HG02610 (cell line): Measurements from ENCODE around the gene PPP1R15B.
"Not testable (repeated sequence)": the region's sequence is repeated elsewhere in the genome, so short reads cannot be mapped to it uniquely, and the experiment has no call there.

Source experiments
- ATAC-seq: cut with Tn5 transposase; IDR thresholded peaks from one replicate; pipeline ENCODE4 v1.9.1; 2021; ENCODE audit warnings: mild to moderate bottlenecking, moderate library complexity; ENCODE audit not compliant: unreplicated experiment

PPP1R15B gene

DNA sequence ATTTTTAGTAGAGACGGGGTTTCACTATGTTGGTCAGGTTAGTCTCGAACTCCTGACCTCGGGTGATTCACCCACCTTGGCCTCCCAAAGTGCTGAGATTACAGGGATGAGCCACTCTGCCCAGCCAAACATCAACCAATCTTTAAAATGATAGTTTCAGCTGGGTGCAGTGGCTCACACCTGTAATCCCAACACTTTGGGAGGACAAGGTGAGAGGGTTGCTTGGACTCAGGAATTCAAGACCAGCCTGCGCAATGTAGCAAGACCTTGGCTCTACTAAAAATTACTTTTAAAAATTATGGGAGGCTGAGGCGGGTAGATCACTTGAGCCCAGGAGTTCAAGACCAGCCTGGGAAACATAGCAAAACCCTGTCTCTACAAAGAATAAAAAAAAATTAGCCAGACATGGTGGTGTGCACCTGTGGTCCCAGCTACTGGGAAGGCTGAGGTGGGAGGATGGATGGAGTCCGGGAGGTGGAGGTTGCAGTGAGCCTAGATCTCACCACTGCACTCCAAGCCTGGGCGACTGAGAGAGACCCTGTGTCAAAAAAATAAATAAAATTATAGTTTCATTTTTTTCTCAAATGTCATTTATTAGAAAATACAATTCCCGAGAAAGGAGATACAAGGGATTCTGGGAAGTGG lies 10.6 kb upstream of the PPP1R15B start:
- not testable (repeated sequence) for ATAC-seq

GRCh38 chr1:204421441-204421840 lies 9.8 kb upstream of the PPP1R15B start:
- ATAC-seq, result no peak

DNA sequence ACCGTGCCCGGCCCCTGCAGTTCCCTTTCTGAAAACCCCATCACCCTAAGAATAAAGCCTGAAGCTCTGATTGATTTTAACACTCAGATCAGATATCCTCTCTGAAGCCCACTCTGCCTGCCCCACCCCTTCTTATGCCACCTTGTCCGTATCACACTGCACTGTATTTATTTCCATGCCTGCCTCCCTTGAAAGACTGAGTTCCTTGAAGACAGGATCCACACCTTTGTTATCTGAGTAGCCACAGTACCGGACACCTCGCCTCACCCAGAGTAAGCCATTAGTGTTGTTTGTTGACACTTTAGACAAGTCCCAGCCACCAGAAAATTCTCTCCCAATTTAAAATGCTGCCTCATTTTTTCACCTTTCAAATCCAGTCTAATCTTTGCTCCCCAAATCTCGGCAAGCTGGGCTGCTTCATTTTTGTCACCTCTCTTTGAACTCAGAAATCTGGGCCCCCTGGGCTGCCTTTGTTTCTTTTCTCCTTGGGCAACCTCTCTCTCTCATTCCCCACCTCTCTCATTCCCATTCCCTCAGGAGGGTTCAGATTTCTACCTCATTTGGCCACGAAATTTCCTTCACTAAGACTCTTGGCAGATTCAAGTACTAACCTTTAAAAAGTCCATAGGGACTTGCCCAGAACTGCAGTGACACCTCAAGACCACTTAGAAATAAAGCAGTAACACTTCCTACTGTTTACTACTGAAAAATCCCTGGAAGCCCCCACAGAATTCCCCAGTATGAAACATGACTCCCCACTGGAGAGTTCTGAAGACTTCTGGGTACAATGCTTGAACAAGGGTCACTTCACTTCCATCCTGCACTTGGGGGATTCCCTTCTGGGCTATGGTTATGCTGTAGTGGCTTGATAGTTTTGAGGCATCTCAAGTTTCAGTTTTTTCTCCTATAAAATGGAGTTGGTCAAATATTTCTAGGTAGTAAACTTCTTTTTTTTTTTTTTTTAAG lies 8.7 kb upstream of the PPP1R15B start:
- peak; percentile 52 for ATAC-seq

DNA sequence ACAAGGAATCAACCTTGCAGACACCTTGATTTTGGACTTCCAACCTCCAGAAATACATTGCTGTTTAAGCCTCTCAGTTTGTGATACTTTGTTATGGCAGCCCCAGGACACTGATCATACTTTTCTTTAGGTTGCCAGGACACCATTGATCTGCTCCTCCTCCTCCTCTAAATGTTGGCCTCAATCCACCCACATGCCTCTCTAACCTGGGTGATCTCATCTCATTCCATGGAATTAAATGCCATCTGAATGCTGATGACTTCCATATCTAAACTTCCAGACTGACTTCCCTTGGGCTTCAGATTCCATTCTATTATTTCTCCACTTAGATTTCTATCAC lies 7.4 kb upstream of the PPP1R15B start:
- ATAC-seq, result no peak

DNA sequence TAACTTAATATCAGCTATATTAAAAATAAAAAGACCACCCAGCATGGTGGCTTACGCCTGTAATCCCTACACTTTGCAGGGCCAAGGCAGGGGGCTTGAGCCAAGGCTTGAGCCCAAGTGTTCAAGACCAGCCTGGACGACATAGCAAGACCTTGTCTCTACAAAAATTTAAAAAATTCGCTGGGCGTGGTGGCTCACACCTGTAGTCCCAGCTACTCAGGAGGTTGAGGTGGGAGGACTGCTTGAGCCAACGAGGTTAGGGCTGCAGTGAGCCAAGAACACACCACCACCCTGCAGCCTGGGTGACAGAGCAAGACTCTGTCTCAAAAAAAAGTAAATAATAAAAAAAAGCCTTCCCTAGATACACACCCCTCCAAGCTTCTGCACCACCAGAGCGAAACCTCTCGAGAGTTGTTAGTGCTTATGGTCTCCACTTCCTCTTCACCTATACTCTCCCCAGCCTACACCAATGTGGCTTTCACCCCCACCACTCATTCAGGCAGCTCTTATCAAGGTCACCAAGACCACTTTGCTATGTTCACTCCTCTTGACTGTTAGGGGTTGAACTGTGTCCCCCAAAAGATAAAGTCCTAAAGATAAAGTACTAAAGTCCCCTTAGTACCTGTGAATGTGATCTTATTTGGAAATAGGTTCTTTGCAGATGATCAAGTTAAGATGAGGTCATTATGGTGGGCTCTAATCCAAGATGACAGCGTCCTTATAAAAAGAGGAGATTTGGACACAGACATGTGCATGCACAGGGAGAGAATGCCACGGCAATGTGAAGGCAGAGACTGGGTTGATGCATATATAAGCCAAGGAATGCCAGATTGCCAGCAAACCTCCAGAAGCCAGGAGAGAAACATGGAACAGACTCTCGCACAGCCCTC lies 6.8 kb upstream of the PPP1R15B start:
- ATAC-seq, result no peak

- ATAC-seq, result no peak
Observed at GRCh38 chr1:204417074-204417997, 5.7 kb upstream of the PPP1R15B start.

- no peak for ATAC-seq
Observed at GRCh38 chr1:204416589-204417073, 5.0 kb upstream of the PPP1R15B start.

- ATAC-seq, result no peak
Observed at GRCh38 chr1:204415351-204415750, 3.7 kb upstream of the PPP1R15B start.

DNA sequence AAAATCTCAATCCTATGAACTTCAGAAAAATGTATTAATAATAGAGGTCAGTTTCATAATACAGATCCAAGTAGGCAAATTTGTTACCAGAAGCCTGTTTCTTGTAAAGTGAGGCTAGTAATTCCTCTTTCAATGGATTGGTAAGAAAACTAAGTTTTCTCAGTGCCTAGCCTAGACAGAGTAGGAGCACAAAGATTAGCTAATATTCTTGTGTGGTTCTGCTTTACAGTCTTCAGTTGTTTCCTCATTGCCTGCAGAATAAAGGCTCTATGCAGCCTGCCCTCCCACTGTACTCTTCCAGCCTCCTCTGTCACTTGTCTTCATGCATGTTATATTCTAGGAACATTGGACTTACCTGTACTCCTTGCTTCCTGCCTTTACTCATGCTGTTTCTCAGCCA lies 2.4 kb upstream of the PPP1R15B start:
- ATAC-seq, result no peak

GRCh38 chr1:204413170-204413535 lies 1.5 kb upstream of the PPP1R15B start:
- no peak for ATAC-seq

DNA sequence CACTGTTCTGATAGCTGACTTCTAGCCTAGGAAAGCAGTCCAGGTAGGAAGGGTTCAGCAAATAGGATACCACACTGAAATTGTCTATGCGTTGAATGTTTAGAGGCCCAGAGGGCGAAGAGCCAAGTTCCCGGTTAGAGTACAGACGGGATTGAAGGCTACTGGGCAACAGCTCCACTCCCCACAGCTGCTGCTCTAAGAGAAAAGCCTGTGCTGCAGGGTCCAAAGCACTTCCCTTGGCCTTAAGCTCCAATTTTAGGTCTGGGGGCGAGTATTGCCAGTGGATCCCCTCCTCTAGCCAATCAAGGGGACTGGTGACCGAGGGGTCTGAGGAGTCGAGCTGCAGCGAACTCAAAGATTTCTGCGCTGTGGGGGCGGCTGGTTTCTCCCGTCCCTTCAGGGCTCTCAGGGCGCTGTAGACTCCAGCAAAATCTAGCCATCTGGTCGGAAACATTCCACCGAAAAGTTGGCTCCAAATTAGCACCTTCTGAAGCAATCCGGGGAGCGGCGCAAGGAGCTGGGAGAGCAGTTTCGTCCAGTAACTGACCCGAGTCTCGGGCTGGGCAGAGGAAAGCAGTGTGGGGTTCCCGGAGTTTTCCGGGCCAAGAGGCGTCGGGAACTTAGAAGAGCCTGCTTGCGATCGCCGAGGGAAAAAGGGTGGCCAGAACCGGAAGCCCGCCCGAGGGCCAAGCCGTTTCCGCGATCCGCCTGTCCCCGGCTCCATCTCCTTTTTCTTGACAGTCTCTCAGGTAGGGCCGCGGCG lies 748 bp downstream of the PPP1R15B start:
- peak; percentile 24 for ATAC-seq

- no peak for ATAC-seq
Observed at GRCh38 chr1:204409836-204410687, 1.6 kb downstream of the PPP1R15B start.

GRCh38 chr1:204409123-204409522 lies 2.5 kb downstream of the PPP1R15B start:
- ATAC-seq, result no peak

GRCh38 chr1:204408602-204409001 lies 3.0 kb downstream of the PPP1R15B start:
- ATAC-seq, result no peak

- ATAC-seq, result no peak
Observed at GRCh38 chr1:204408074-204408507, 3.5 kb downstream of the PPP1R15B start.

DNA sequence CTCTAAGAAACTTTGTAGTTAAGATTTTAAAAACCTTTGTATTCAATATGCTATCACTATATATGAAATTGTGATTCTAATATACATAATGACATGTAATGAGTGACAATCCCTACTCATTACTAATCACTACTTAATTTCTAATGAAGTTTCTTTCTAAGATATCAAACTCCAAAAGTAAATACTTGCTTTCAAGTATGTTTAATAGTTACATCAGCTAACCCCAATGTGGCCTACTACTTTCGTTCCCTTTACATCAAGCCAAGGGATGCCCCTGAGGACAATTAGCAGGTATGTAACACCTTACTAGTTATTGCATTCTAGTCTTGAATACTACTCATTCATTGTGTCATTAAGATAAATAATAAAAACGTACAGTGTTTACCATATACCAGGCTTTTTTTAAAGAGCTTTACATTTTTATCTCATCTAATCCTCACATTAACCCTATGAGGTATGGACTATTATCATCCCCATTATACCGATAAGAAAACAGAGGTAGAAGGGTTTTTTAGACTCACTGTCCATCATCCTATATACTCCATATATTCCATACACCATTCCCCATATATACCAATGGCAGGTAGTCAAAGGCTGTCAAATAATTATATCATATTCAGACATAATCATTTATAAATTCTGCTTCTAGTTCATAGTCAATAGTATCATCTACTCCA lies 4.2 kb downstream of the PPP1R15B start:
- ATAC-seq, result no peak

DNA sequence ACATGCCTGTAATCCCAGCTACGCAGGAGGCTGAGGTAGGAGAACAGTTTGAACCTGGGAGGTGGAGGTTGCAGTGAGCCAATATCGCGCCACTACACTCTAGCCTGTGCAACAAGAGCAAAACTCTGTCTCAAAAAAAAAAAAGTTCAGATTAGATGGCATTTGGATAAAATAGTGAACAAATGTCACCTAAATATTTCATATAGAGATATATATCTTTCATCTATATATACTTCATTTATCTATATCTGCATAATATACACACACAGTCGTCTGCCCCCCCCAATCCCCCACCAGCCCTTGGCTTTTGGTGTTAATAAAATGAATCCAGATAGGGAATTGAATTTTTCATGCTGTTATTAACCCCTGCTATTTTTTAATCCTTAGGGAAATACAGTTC lies 5.0 kb downstream of the PPP1R15B start:
- no peak for ATAC-seq

DNA sequence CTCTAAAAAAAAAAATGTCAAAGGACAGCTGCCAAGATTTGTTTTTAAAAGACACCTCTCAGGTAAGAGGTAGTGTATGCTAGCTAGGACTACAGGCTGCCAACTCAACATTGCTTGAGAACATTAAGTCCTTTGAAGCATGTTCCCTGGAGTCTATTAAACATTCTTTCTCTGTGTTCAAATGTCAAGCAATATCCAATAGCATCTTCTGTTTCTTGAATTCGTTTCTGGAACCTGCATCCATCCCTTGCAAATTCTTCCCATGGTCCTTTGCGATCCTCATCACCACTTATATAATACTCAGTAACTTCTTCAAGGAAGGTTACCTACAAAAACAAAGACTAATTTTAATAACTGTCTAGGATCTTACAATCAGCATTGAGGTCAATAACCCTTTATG lies 5.6 kb downstream of the PPP1R15B start:
- ATAC-seq, result no peak
